IMR-90 (cell line): Measurements from ENCODE around the gene NDC80. TPM values are rescaled to one million over a fixed set of nuclear protein-coding genes. Genes with fewer than 3 reads are reported as not detected.
"Not testable (repeated sequence)": the region's sequence is repeated elsewhere in the genome, so short reads cannot be mapped to it uniquely, and the experiment has no call there.

Experiments used
- ATAC-seq: fragments of 200-7000 bp; cut with Tn5 transposase; 2 replicates; pipeline ENCODE4 v1.9.1; 2020; ENCODE audit warnings: low read depth, mild to moderate bottlenecking, moderate library complexity
- BruUV-seq: library from RNA; stranded (reverse); fragments of 400-500 nt; replicated peaks from 2 replicates; lab custom pipeline; 2021; lab: Mats Ljungman, UMichigan
- CTCF ChIA-PET: fragments of 300-600 bp; formaldehyde crosslinking; extraction: SDS; loops from one replicate; lab custom pipeline; 2021; ENCODE audit warnings: antibody characterized with exemption; lab: Yijun Ruan, JAX
- POLR2A ChIA-PET: fragments of 300-600 bp; sonication (Branson Sonifier 250); formaldehyde crosslinking; loops from one replicate; lab custom pipeline; 2022; ENCODE audit warnings: antibody characterized with exemption; ENCODE audit not compliant: unreplicated experiment; lab: Charles Lee
- DNase-seq: peaks from one replicate; pipeline ENCODE4 v3.0.0; 2013
- H2AFZ ChIP-seq: replicated peaks from 2 replicates; pipeline ENCODE3; 2013; ENCODE audit warnings: low read length, mild to moderate bottlenecking; ENCODE audit not compliant: poor library complexity
- H2AK5ac ChIP-seq: 2 replicates; pipeline ENCODE4 v1.6.1; 2013; ENCODE audit warnings: low read depth, low read length, inconsistent platforms
- H2AK9ac ChIP-seq: replicated peaks from 2 replicates; pipeline ENCODE3; 2013; ENCODE audit warnings: mild to moderate bottlenecking, low read depth, low read length, moderate library complexity; ENCODE audit not compliant: poor library complexity
- H2BK120ac ChIP-seq: 2 replicates; pipeline ENCODE4 v1.6.1; 2013; ENCODE audit warnings: low read depth, low read length, inconsistent platforms
- H2BK15ac ChIP-seq: 3 replicates; pipeline ENCODE4 v1.6.1; 2013; ENCODE audit warnings: low read depth, low read length, inconsistent platforms
- H2BK20ac ChIP-seq: 2 replicates; pipeline ENCODE4 v1.6.1; 2013; ENCODE audit warnings: low read depth, mild to moderate bottlenecking, inconsistent platforms, low read length, moderate library complexity
- H2BK5ac ChIP-seq: 2 replicates; pipeline ENCODE4 v1.6.1; 2013; ENCODE audit warnings: mild to moderate bottlenecking, low read depth, low read length, inconsistent platforms; ENCODE audit not compliant: poor library complexity, severe bottlenecking
- H3K14ac ChIP-seq: replicated peaks from 2 replicates; pipeline ENCODE4 v1.6.1; 2013; ENCODE audit warnings: low read depth, low read length, inconsistent platforms
- H3K18ac ChIP-seq: 2 replicates; pipeline ENCODE4 v1.6.1; 2013; ENCODE audit warnings: low read depth, low read length, control low read depth
- H3K23ac ChIP-seq: 2 replicates; pipeline ENCODE4 v1.6.1; 2013; ENCODE audit warnings: low read depth, low read length, inconsistent platforms
- H3K27ac ChIP-seq: 2 replicates; pipeline ENCODE4 v1.5.1; 2013; ENCODE audit warnings: mild to moderate bottlenecking, control low read depth, low read length; ENCODE audit not compliant: insufficient read depth
- H3K27me3 ChIP-seq: 2 replicates; pipeline ENCODE4 v1.6.1; 2013; ENCODE audit warnings: low read length; ENCODE audit not compliant: control insufficient read depth, insufficient read depth
- H3K36me3 ChIP-seq: 2 replicates; pipeline ENCODE4 v1.6.1; 2013; ENCODE audit warnings: low read length, mixed read lengths; ENCODE audit not compliant: control insufficient read depth, insufficient read depth
- H3K4ac ChIP-seq: 2 replicates; pipeline ENCODE4 v1.6.1; 2013; ENCODE audit warnings: low read depth, low read length, inconsistent platforms
- H3K4me1 ChIP-seq: 2 replicates; pipeline ENCODE4 v1.6.1; 2013; ENCODE audit warnings: low read length, mixed read lengths; ENCODE audit not compliant: control insufficient read depth, insufficient read depth
- H3K4me2 ChIP-seq: 2 replicates; pipeline ENCODE4 v1.6.1; 2013; ENCODE audit warnings: low read depth, mild to moderate bottlenecking, control low read depth, low read length, moderate library complexity
- H3K4me3 ChIP-seq: 2 replicates; pipeline ENCODE4 v1.5.1; 2013; ENCODE audit warnings: low read depth, mild to moderate bottlenecking, control low read depth, low read length, moderate library complexity; ENCODE audit not compliant: insufficient read depth
- H3K56ac ChIP-seq: 2 replicates; pipeline ENCODE4 v1.6.1; 2013; ENCODE audit warnings: low read length, inconsistent platforms; ENCODE audit not compliant: insufficient read depth; ENCODE audit errors: extremely low read depth
- H3K79me1 ChIP-seq, 2 experiments: 2 replicates each; pipeline ENCODE4 v1.6.1; 2013; ENCODE audit warnings: low read length in 2 of 2, inconsistent platforms in 1 of 2, low read depth in 1 of 2
- H3K9ac ChIP-seq: 2 replicates; pipeline ENCODE4 v1.6.1; 2013; ENCODE audit warnings: low read depth, low read length, control low read depth
- H3K9me1 ChIP-seq: 2 replicates; pipeline ENCODE4 v1.6.1; 2013; ENCODE audit warnings: low read length, inconsistent platforms; ENCODE audit not compliant: insufficient read depth
- H3K9me3 ChIP-seq: 2 replicates; pipeline ENCODE4 v1.6.1; 2013; ENCODE audit warnings: low read length; ENCODE audit not compliant: control insufficient read depth, insufficient read depth
- H4K20me1 ChIP-seq: 2 replicates; pipeline ENCODE4 v1.6.1; 2013; ENCODE audit warnings: low read length, inconsistent platforms; ENCODE audit not compliant: insufficient read depth
- H4K5ac ChIP-seq: 2 replicates; pipeline ENCODE4 v1.6.1; 2013; ENCODE audit warnings: mild to moderate bottlenecking, low read depth, low read length, control low read depth
- H4K8ac ChIP-seq, 2 experiments: 2 replicates each; pipeline ENCODE4 v1.6.1; 2013; ENCODE audit warnings: low read depth in 2 of 2, low read length in 2 of 2, control low read depth in 1 of 2, inconsistent platforms in 1 of 2
- H4K91ac ChIP-seq: 2 replicates; pipeline ENCODE4 v1.6.1; 2013; ENCODE audit warnings: low read depth, low read length, inconsistent platforms; ENCODE audit not compliant: insufficient read depth
- SMC3 ChIP-seq: fragments of 150-350 bp; IDR thresholded peaks from 2 replicates; pipeline ENCODE4 v1.6.1; 2016; ENCODE audit warnings: low read depth, mild to moderate bottlenecking, antibody characterized with exemption, low read length, moderate library complexity
- WGBS, 2 experiments: methylation state at CpG; one replicate each; pipeline versions ENCODE4 v1.1.5 to v1.1.7; 2013; ENCODE audit warnings: missing lambda C conversion rate in 2 of 2; ENCODE audit not compliant: insufficient read length in 1 of 2; ENCODE audit errors: extremely low coverage in 2 of 2; 5-methylcytosine and 5-hydroxymethylcytosine counted together
- dilution Hi-C: fragments of 300-500 bp; cut with HindIII; formaldehyde crosslinking; loops from one replicate; pipeline ENCODE4 v1.14.3; 2018; ENCODE audit warnings: low sequenced_read_pairs; ENCODE audit not compliant: unreplicated experiment
- in situ Hi-C: fragments of 300-500 bp; cut with MboI; formaldehyde crosslinking; loops from 3 replicates; pipeline ENCODE4 v1.14.3; 2019; ENCODE audit warnings: low sequenced_read_pairs, inconsistent platforms, mixed read lengths
- intact Hi-C: fragments of 100-400 bp; cut with micrococcal nuclease; formaldehyde crosslinking; loops from 2 replicates; pipeline ENCODE4 v1.10.0; 2022
- polyA plus RNA-seq, 3 experiments: library from polyadenylated mRNA; depleted of rRNA; stranded (reverse); fragments of >200 nt; gene quantifications; 2 replicates each; pipeline ENCODE4 v1.2.3, GENCODE V29; 2012; ENCODE audit warnings: low replicate concordance in 1 of 3
- total RNA-seq: library from RNA; depleted of rRNA; stranded (reverse); fragments of >200 nt; gene quantifications from 2 replicates; pipeline ENCODE4 v1.2.3, GENCODE V29; 2012
- TF ChIP-seq, protein P1 (sequence below): conservative IDR thresholded peaks from 2 replicates; pipeline ENCODE4 v1.5.1; 2012; ENCODE audit warnings: mild to moderate bottlenecking, low read depth, low read length, improper control_type of control experiment

Gene NDC80
- total and polyA plus RNA-seq, 2 of the 4 experiments (the other 2 are of a cell fraction) = 11.8 to 15.5 TPM

GRCh38 chr18:2657788-2658458, 86.6 kb downstream of the NDC80 start (continued):
- TF ChIP-seq, protein P1, sequence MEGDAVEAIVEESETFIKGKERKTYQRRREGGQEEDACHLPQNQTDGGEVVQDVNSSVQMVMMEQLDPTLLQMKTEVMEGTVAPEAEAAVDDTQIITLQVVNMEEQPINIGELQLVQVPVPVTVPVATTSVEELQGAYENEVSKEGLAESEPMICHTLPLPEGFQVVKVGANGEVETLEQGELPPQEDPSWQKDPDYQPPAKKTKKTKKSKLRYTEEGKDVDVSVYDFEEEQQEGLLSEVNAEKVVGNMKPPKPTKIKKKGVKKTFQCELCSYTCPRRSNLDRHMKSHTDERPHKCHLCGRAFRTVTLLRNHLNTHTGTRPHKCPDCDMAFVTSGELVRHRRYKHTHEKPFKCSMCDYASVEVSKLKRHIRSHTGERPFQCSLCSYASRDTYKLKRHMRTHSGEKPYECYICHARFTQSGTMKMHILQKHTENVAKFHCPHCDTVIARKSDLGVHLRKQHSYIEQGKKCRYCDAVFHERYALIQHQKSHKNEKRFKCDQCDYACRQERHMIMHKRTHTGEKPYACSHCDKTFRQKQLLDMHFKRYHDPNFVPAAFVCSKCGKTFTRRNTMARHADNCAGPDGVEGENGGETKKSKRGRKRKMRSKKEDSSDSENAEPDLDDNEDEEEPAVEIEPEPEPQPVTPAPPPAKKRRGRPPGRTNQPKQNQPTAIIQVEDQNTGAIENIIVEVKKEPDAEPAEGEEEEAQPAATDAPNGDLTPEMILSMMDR = no peak
- no peak for TF ChIP-seq SMC3

- CTCF ChIA-PET, H3K18ac ChIP-seq, H3K9ac ChIP-seq, H3K14ac ChIP-seq, H2BK20ac ChIP-seq, H3K9me1 ChIP-seq, H3K4me1 ChIP-seq, H3K27me3 ChIP-seq, H2AK5ac ChIP-seq, H2BK120ac ChIP-seq, H2AK9ac ChIP-seq, H2BK5ac ChIP-seq, H3K4me2 ChIP-seq, H3K56ac ChIP-seq, H2AFZ ChIP-seq, H4K5ac ChIP-seq, H2BK15ac ChIP-seq, H3K9me3 ChIP-seq, POLR2A ChIA-PET, BruUV-seq, H4K8ac ChIP-seq, H3K4ac ChIP-seq, intact Hi-C loops, ATAC-seq, H3K27ac ChIP-seq, H3K4me3 ChIP-seq, in situ Hi-C loops, H4K91ac ChIP-seq, DNase-seq, dilution Hi-C loops, H3K23ac ChIP-seq, H3K36me3 ChIP-seq: not testable (repeated sequence)
- Histone ChIP-seq H4K20me1 (peaks cover 70% of the 10 kb centered on the region), H3K79me1 (peaks cover 0 to 19% of the 10 kb centered on the region in 2 experiments; a peak in 3 of 4 replicates)
- WGBS, 2 experiments = 100% methylated on average over 1 of the region's 3 CpGs; no CpG with 5 or more reads in 1 of the 2 experiments
Measured at GRCh38 chr18:2660849-2661248, 89.5 kb downstream of the NDC80 start.

GRCh38 chr18:2662288-2662687, 90.9 kb downstream of the NDC80 start:
- H3K4me3 ChIP-seq, H3K27ac ChIP-seq, H3K9me3 ChIP-seq, H4K5ac ChIP-seq, H3K36me3 ChIP-seq, BruUV-seq, H2BK20ac ChIP-seq, H2AFZ ChIP-seq, H3K4me1 ChIP-seq, H3K27me3 ChIP-seq, H2BK15ac ChIP-seq, H3K14ac ChIP-seq, H4K91ac ChIP-seq, POLR2A ChIA-PET, H3K18ac ChIP-seq, DNase-seq, CTCF ChIA-PET, H3K4me2 ChIP-seq, ATAC-seq, H3K4ac ChIP-seq, H4K8ac ChIP-seq, H3K9me1 ChIP-seq, H3K23ac ChIP-seq, in situ Hi-C loops, H2BK5ac ChIP-seq, H2AK5ac ChIP-seq, H2BK120ac ChIP-seq, intact Hi-C loops, H3K9ac ChIP-seq, dilution Hi-C loops, H2AK9ac ChIP-seq, H3K56ac ChIP-seq: not testable (repeated sequence)
- Histone ChIP-seq H4K20me1 (peaks cover 62% of the 10 kb centered on the region), H3K79me1 (peaks cover 0 to 23% of the 10 kb centered on the region in 2 experiments; a peak in 3 of 4 replicates)
- 93% methylated on average over 3 of the region's 7 CpGs; no CpG with 5 or more reads in 1 of the 2 experiments for WGBS, 2 experiments
